Measurements from ENCODE around the gene COA8.

The COA8 gene

GRCh38 chr14:103548463-103549351 lies 14.1 kb upstream of the COA8 start:
- no peak for DNase-seq (ENCODE audit: low spot score)

- DNase-seq (ENCODE audit: low spot score): peak; percentile 46
These were observed 13.1 kb upstream of the COA8 start for GRCh38 chr14:103549361-103550311.

- peak; percentile 45 for DNase-seq (ENCODE audit: low spot score)
These were observed 12.1 kb upstream of the COA8 start for GRCh38 chr14:103550451-103551337.

GRCh38 chr14:103551338-103551762 lies 11.4 kb upstream of the COA8 start:
- DNase-seq (ENCODE audit: low spot score): peak; percentile 36

- peak; percentile 35 for DNase-seq (ENCODE audit: low spot score)
These were observed 10.5 kb upstream of the COA8 start for GRCh38 chr14:103552011-103552845.

- DNase-seq (ENCODE audit: low spot score): peak; percentile 28
These were observed 9.9 kb upstream of the COA8 start for GRCh38 chr14:103552846-103553210.

- DNase-seq (ENCODE audit: low spot score): no peak
These were observed 7.0 kb upstream of the COA8 start for GRCh38 chr14:103555559-103556337.

GRCh38 chr14:103556946-103557758 lies 5.6 kb upstream of the COA8 start:
- no peak for DNase-seq (ENCODE audit: low spot score)

- no peak for DNase-seq (ENCODE audit: low spot score)
These were observed 4.5 kb upstream of the COA8 start for GRCh38 chr14:103558071-103558882.

- no peak for DNase-seq (ENCODE audit: low spot score)
These were observed 3.0 kb upstream of the COA8 start for GRCh38 chr14:103559766-103560165.

GRCh38 chr14:103560691-103561090 lies 2.1 kb upstream of the COA8 start:
- no peak for DNase-seq (ENCODE audit: low spot score)

- DNase-seq (ENCODE audit: low spot score): no peak
These were observed 1.2 kb upstream of the COA8 start for GRCh38 chr14:103561381-103562178.

- DNase-seq (ENCODE audit: low spot score): no peak
These were observed 656 bp upstream of the COA8 start for GRCh38 chr14:103562179-103562428.

- DNase-seq (ENCODE audit: low spot score): no peak
These were observed 463 bp downstream of the COA8 start for GRCh38 chr14:103563226-103563620.

- no peak for DNase-seq (ENCODE audit: low spot score)
These were observed 1.2 kb downstream of the COA8 start for GRCh38 chr14:103563844-103564505.

- no peak for DNase-seq (ENCODE audit: low spot score)
These were observed 6.2 kb downstream of the COA8 start for GRCh38 chr14:103568952-103569351.

GRCh38 chr14:103569408-103569807 lies 6.6 kb downstream of the COA8 start:
- DNase-seq (ENCODE audit: low spot score): no peak
